Subcutaneous abdominal adipose tissue (tissue), 5 donors: ENCODE results near the gene FREM3.
"Not testable (repeated sequence)": the region's sequence is repeated elsewhere in the genome, so short reads cannot be mapped to it uniquely, and the experiment has no call there.

ENCODE experiments used
- H3K27ac ChIP-seq: one replicate; pipeline ENCODE4 v1.7.0; 2013; ENCODE audit warnings: low read depth, mild to moderate bottlenecking, inconsistent platforms, low read length, moderate library complexity
- H3K27me3 ChIP-seq, 5 donors: one replicate each; pipeline ENCODE4 v1.7.0; 2013; ENCODE audit warnings: low read length in 5 of 5, inconsistent platforms in 1 of 5; ENCODE audit not compliant: control insufficient read depth in 5 of 5, insufficient read depth in 4 of 5
- H3K36me3 ChIP-seq, 5 donors: one replicate each; pipeline ENCODE4 v1.7.0; 2013; ENCODE audit warnings: low read length in 5 of 5; ENCODE audit not compliant: control insufficient read depth in 5 of 5, insufficient read depth in 5 of 5
- H3K4me1 ChIP-seq, 5 donors: one replicate each; pipeline ENCODE4 v1.7.0; 2013; ENCODE audit warnings: low read length in 5 of 5, mild to moderate bottlenecking in 3 of 5, moderate library complexity in 1 of 5; ENCODE audit not compliant: control insufficient read depth in 5 of 5, insufficient read depth in 5 of 5
- H3K4me3 ChIP-seq, 5 donors: one replicate each; pipeline ENCODE4 v1.7.0; 2013; ENCODE audit warnings: low read length in 5 of 5, low read depth in 1 of 5
- H3K9ac ChIP-seq, 5 donors: one replicate each; pipeline ENCODE4 v1.7.0; 2013; ENCODE audit warnings: low read length in 5 of 5, mild to moderate bottlenecking in 4 of 5, moderate library complexity in 3 of 5
- H3K9me3 ChIP-seq, 5 donors: one replicate each; pipeline ENCODE4 v1.7.0; 2013; ENCODE audit warnings: low read length in 5 of 5; ENCODE audit not compliant: control insufficient read depth in 5 of 5
- donor health status: healthy.
- donor health status: healthy.
- donor health status: healthy.
- donor health status: healthy.
- donor health status: healthy.

Gene FREM3

DNA sequence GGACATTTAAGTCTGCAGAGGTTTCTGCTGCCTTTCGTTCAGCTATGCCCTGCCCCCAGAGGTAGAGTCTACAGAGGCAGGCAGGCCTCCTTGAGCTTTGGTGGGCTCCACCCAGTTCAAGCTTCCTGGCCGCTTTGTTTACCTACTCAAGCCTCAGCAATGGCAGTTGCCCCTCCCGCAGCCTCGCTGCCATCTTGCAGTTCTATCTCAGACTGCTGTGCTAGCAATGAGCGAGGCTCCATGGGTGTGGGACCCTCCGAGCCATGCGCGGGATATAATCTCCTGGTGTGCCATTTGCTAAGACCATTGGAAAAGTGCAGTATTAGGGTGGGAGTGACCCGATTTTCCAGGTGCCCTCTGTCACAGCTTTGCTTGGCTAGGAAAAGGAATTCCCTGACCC is 26.8 kb downstream of the FREM3 start:
- not testable (repeated sequence) for H3K27me3 ChIP-seq, H3K4me1 ChIP-seq, H3K9ac ChIP-seq, H3K4me3 ChIP-seq, H3K36me3 ChIP-seq, H3K27ac ChIP-seq, H3K9me3 ChIP-seq

DNA sequence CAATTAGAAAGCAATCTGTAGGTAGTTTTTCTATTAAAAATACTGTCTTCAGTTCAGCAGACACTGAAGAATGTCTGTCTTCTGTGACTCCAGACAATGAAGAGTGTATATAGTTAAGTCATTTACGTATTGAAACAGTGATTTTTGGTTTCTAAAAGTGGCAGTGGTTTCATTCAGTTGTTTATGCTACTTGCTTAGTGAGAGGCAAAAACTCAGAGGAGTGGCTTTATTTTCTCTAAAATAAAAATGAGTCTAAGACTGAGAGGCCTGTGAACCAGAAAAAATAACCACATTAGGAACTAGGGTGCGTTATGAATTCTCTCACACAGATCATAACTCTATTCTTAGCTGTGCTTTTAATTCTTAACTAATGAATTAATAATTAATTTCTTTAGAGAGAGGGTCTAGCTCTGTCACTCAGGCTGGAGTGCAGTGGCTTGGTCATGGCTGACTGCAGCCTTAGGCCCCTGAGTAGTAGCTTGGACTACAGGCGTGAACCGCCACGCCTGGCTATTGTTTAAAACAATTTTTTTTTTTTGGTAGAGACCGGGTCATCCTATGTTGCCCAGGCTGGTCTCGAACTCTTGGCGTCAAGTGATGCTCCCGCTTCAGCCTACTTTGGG is 31.4 kb downstream of the FREM3 start:
- Histone ChIP-seq H3K27ac (no peak overlapping the region), H3K4me1 (peaks cover 0 to 9% (median 6%) of the 10 kb centered on the region in 5 donors), H3K9me3 (no peaks in the 10 kb centered on the region), H3K9ac (no peak overlapping the region), H3K27me3 (no peaks in the 10 kb centered on the region), H3K4me3 (no peak overlapping the region), H3K36me3 (no peaks in the 10 kb centered on the region)

DNA sequence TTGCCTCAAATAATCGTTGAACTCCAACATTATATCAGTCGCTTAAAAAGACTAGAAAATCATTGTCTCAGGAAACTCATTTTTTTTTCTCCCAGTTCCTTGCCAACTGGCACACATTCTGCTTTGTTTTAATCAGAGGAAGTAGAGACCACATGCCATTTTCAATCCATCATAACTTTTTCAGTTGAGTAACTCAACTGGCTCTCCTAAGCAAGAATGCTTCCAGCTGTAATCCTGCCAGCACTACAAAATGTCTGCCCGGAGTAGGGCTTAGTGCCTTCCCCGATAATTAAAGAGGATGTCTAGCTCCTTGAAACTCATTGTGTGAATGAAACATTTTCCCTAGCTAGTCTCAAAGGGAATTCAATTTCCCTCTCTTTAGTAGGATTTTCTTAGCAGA is 33.0 kb downstream of the FREM3 start:
- Histone ChIP-seq H3K9me3 (no peaks in the 10 kb centered on the region), H3K4me3 (no peak overlapping the region), H3K9ac (no peak overlapping the region), H3K36me3 (no peaks in the 10 kb centered on the region), H3K27ac (no peak overlapping the region), H3K27me3 (no peaks in the 10 kb centered on the region), H3K4me1 (peaks cover 0 to 9% (median 6%) of the 10 kb centered on the region in 5 donors)

DNA sequence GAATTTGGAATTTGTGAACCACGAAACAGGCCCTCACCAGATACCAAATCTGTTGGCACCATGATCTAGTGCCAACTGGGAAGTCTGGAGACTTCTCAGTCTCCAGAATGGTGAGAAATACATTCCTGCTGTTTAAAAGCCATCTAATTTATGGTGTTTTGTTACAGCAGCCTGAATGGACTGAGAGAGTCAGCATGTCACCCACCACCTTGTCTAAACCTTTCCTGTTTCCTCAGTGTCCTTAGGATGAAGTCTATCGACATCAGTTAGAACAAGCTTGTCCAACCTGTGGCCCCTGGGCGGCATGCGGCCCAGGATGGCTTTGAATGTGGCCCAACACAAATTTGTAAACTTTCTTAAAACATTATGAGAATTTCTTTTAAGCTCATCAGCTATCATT is 42.1 kb downstream of the FREM3 start:
- no peaks in the 10 kb centered on the region for H3K36me3 ChIP-seq
- no peak overlapping the region for H3K4me3 ChIP-seq
- H3K9me3 ChIP-seq: no peaks in the 10 kb centered on the region
- H3K9ac ChIP-seq: no peak overlapping the region
- no peaks in the 10 kb centered on the region for H3K27me3 ChIP-seq
- H3K4me1 ChIP-seq: no peaks in the 10 kb centered on the region
- H3K27ac ChIP-seq: no peak overlapping the region

DNA sequence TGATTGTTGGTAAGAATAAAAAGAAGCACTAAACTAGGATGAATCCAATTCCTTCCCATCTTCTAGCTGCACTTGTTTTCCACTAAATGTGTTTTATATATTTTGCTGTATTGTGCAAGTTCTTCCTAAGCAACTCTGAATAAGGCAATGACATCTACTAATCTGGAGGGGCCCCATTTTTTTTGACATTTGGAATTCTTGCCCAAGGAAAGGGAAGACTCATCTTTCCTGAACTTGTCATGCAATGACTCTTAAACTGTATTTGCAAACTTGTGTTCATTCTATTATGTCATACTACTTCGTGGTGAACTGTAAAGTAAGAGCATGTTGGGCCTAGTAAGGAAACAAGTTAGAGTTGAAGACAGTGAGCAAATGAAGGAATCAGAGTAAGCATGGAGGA is 45.9 kb downstream of the FREM3 start:
- Histone ChIP-seq H3K4me1 (no peaks in the 10 kb centered on the region), H3K27me3 (no peaks in the 10 kb centered on the region), H3K9ac (no peak overlapping the region), H3K27ac (no peak overlapping the region), H3K9me3 (no peaks in the 10 kb centered on the region), H3K36me3 (no peaks in the 10 kb centered on the region), H3K4me3 (no peak overlapping the region)

DNA sequence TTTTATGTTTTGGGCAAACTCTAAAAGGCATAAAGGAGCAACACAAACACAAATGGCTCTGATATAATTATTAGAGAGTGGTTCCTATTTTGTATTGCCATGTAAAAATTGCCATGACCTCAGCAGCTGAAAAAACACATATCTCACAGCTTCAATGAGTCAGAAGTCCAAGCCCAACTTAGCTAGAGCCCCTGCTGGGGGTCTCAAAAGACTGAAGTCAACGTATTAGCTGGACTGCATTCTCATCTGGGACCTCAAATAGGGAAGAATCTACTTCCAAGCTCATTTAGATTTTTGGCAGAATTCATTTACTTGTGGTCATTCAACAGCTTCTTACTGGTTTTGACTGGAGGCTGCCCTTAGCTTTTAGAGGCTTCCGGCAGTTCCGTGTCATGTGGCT is 47.4 kb downstream of the FREM3 start:
- no peak overlapping the region for H3K27ac ChIP-seq
- H3K9me3 ChIP-seq: no peaks in the 10 kb centered on the region
- H3K9ac ChIP-seq: no peak overlapping the region
- no peaks in the 10 kb centered on the region for H3K27me3 ChIP-seq
- no peaks in the 10 kb centered on the region for H3K4me1 ChIP-seq
- H3K36me3 ChIP-seq: peaks cover 0 to 3% (median 0%) of the 10 kb centered on the region in 5 donors
- no peak overlapping the region for H3K4me3 ChIP-seq

DNA sequence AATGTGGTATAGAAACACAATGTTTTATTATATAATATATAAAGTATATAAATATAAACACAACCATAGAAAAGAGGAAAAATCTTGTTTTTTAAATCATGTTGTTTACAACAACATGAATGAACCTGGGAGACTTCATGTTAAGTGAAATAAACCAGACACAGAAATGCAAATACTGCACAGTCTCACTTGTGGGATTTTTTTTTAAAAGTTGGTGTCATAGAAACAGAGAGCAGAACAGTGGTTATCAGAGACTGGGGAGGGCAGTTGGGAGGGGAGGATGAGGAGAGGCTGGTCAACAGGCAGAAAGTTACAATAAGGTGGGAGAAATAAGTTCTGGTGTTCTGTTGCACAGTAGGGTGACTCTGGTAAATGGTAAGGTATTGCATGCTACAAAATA is 57.1 kb downstream of the FREM3 start:
- no peaks in the 10 kb centered on the region for H3K27me3 ChIP-seq

DNA sequence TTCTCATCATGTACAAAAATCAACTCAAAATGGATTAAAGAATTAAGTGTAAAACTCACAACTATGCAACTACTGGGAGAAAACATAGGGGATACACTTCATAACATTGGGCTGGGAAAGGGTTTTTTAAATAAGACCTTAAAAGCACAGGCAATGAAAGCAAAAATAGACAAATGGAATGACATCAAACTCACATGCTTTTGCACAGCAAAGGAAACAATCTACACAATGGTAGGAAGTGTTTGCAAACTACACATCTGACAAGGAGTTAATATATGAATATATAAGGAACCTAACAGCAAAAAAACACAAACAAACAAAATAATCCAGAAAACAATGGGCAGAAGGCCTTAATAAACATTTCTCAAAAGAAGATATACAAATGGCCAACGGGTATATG is 57.9 kb downstream of the FREM3 start:
- H3K9ac ChIP-seq: no peak overlapping the region
- H3K4me3 ChIP-seq: no peak overlapping the region

More for the DNA sequence above, 57.1 kb downstream of the FREM3 start:
- Histone ChIP-seq H3K9me3 (peaks cover 0 to 8% (median 3%) of the 10 kb centered on the region in 5 donors), H3K4me3 (no peak overlapping the region), H3K4me1 (no peaks in the 10 kb centered on the region), H3K9ac (no peak overlapping the region), H3K36me3 (no peaks in the 10 kb centered on the region), H3K27ac (no peak overlapping the region)

DNA sequence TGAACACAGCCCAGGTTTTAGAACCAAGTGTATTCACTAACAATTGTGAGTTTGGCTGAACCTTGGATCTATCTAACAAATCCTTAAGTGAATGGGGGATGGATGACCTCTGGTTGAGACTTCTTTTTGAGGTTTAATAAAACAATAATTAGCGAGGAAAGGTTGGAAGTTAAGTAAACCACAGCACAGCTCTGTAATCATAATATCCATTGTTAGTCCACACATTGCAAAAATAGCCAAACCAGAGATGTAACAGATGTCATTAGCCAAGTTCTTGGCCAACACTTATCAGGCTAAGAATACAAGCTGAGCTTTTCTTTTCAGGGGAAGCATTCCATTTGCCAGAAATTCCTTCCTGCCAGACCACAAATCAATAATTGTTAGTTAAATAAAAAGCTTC is 59.1 kb downstream of the FREM3 start:
- Histone ChIP-seq H3K9me3 (no peaks in the 10 kb centered on the region), H3K4me3 (no peak overlapping the region), H3K9ac (no peak overlapping the region), H3K36me3 (no peaks in the 10 kb centered on the region), H3K27ac (no peak overlapping the region), H3K4me1 (no peaks in the 10 kb centered on the region), H3K27me3 (no peaks in the 10 kb centered on the region)

More for the DNA sequence above, 57.9 kb downstream of the FREM3 start:
- Histone ChIP-seq H3K27me3 (no peaks in the 10 kb centered on the region), H3K9me3 (peaks cover 0 to 5% (median 3%) of the 10 kb centered on the region in 5 donors), H3K36me3 (no peaks in the 10 kb centered on the region), H3K27ac (no peak overlapping the region), H3K4me1 (no peaks in the 10 kb centered on the region)

DNA sequence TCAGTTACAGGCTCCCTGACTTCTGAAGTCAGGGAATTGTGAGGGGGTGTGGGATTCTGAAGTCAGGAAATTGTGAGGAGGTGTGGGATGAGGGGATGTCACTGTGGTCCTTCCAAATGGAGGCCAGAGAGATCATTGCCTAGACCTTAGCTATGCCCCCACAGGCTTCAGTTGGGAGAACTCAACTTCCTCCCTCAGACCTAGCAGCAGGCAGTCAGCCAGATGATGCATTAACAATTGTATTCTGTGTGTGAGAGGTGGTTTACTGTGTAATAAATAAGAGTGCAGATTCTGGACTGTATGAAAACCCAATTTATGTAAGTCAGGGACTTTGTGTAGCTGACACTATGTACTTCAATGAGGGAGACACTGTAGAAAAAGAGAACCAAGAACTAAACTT is 65.7 kb downstream of the FREM3 start:
- no peaks in the 10 kb centered on the region for H3K9me3 ChIP-seq
- no peaks in the 10 kb centered on the region for H3K27me3 ChIP-seq
- no peak overlapping the region for H3K9ac ChIP-seq
- no peaks in the 10 kb centered on the region for H3K36me3 ChIP-seq
- H3K4me3 ChIP-seq: no peak overlapping the region
- peaks cover 0 to 4% (median 0%) of the 10 kb centered on the region in 5 donors for H3K4me1 ChIP-seq
- no peak overlapping the region for H3K27ac ChIP-seq

DNA sequence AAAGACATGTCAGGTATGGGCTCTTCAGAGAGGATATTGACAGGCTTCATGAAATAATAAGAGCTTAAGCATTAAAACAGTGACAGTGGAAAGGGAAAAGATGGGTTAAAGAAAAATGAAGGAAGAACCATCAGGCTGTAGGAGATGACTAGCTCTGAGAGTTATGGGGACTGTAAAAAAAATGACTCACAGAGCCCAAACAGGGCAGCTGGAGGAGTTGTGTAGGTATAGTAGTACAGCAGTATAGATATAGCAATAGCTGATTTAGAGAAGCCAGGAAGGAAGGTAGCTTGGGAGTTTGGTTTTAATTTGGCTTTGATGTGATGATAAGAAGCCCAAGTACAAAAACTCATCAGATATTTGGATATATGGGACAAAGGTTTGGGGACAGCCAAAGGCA is 66.6 kb downstream of the FREM3 start:
- Histone ChIP-seq H3K36me3 (no peaks in the 10 kb centered on the region), H3K9me3 (no peaks in the 10 kb centered on the region), H3K27ac (no peak overlapping the region), H3K4me3 (no peak overlapping the region), H3K9ac (no peak overlapping the region), H3K4me1 (peaks cover 0 to 4% (median 0%) of the 10 kb centered on the region in 5 donors), H3K27me3 (no peaks in the 10 kb centered on the region)
